Heart left ventricle (tissue), 16 donors: ENCODE measurements around the gene TPK1. TPM values are rescaled to one million over a fixed set of nuclear protein-coding genes. Genes with fewer than 3 reads are reported as not detected.

ENCODE experiments used
- ATAC-seq, 4 donors: fragments of 200-7000 bp; cut with Tn5 transposase; one replicate each; pipeline ENCODE4 v1.9.1; 2020 to 2022; ENCODE audit warnings: moderate library complexity in 4 of 4, mild to moderate bottlenecking in 3 of 4, moderate number of reproducible peaks in 1 of 4
- DNase-seq, 5 donors: peaks; one replicate each; pipeline ENCODE4 v3.0.0-alpha.2; 2020
- H3K27ac ChIP-seq, 12 donors: fragments of 200-600 bp; sonication (generic) in 4 of 12; one replicate each; pipeline versions ENCODE4 v1.5.0 to v1.8.0; 2016 to 2022; ENCODE audit warnings: mild to moderate bottlenecking in 2 of 12
- H3K27me3 ChIP-seq, 9 donors: fragments of 200-600 bp; sonication (generic) in 2 of 9; one replicate each; pipeline versions ENCODE4 v1.5.1 to v1.8.0; 2016 to 2022; ENCODE audit warnings: mild to moderate bottlenecking in 3 of 9
- H3K36me3 ChIP-seq, 9 donors: fragments of 200-600 bp; sonication (generic) in 2 of 9; one replicate each; pipeline versions ENCODE4 v1.5.0 to v1.8.0; 2018 to 2022; ENCODE audit warnings: mild to moderate bottlenecking in 2 of 9
- H3K4me1 ChIP-seq, 12 donors: fragments of 200-600 bp; sonication (generic) in 4 of 12; one replicate each; pipeline versions ENCODE4 v1.5.0 to v1.8.0; 2016 to 2022; ENCODE audit warnings: mild to moderate bottlenecking in 3 of 12
- H3K4me3 ChIP-seq, 12 donors: fragments of 200-600 bp; sonication (generic) in 4 of 12; one replicate each; pipeline versions ENCODE4 v1.5.0 to v1.8.0; 2017 to 2022; ENCODE audit warnings: mild to moderate bottlenecking in 9 of 12, moderate library complexity in 4 of 12
- H3K9me3 ChIP-seq, 12 donors: fragments of 200-600 bp; sonication (generic) in 4 of 12; one replicate each; pipeline versions ENCODE4 v1.5.0 to v1.8.0; 2016 to 2022; ENCODE audit warnings: mild to moderate bottlenecking in 1 of 12
- POLR2A ChIP-seq, 2 donors: fragments of 450-650 bp; IDR thresholded peaks; one replicate each; pipeline ENCODE4 v1.6.1; 2017; ENCODE audit warnings: antibody characterized with exemption in 2 of 2, mild to moderate bottlenecking in 2 of 2, moderate library complexity in 2 of 2
- WGBS, 4 donors: extraction: QIAGEN DNeasy Blood & Tissue Kit in 2 of 4; methylation state at CpG; one replicate each; pipeline versions ENCODE4 v1.1.5 to v1.1.7; 2013 to 2018; 5-methylcytosine and 5-hydroxymethylcytosine counted together
- intact Hi-C, 10 donors: fragments of 100-400 bp; cut with DNase I; formaldehyde crosslinking; loops; one replicate each; pipeline versions ENCODE4 v1.11.1 to v1.14.2; 2022
- polyA plus RNA-seq, 2 donors: library from polyadenylated mRNA; stranded (reverse); fragments of 200-250 nt; gene quantifications; one replicate each; pipeline ENCODE4 v1.2.3, GENCODE V29; 2013
- total RNA-seq, 9 donors: library from RNA; depleted of rRNA in 2 of 9; stranded (reverse); fragments of >200 nt in 2 of 9; fragmentation: NEBNext Ultra II Directional in 3 of 9; extraction: Animal tissue kit (Norgen Biotek cat#: 25700) in 3 of 9; gene quantifications; one replicate each; pipeline versions ENCODE4 v1.1.0 to v1.2.4, GENCODE V29; 2016 to 2023
- TF ChIP-seq, protein P1 (sequence below), 12 donors: fragments of 200-600 bp; sonication (generic) in 4 of 12; IDR thresholded peaks; one replicate each; pipeline versions ENCODE4 v1.5.0 to v1.8.0; 2018 to 2022; ENCODE audit warnings: antibody characterized with exemption in 12 of 12, mild to moderate bottlenecking in 5 of 12
- donor health status: ischemic (EF 13 %, LVEDD 7.1; RV severe dilation, severe dysfunction).
- donor health status: healthy with polysubstance abuse.
- donor health status: DM: no; HTN: yes; CAD: no.
- donor health status: DM: no; HTN: no; CAD: no.
- donor health status: ischemic (EF 25% LVEDD 6.9; RV normal size, moderate dysfunction).
- donor health status: ischemic (EF 25% LVEDD 5.7; RV mildly dilated, moderate dysfunction).
- donor health status: healthy.
- donor health status: DM: yes; HTN: yes; CAD: no.
- donor health status: ischemic (EF 35%, LVEDD 5.7; RV mildly dilated, moderate dysfunction).
- donor health status: nonischemic (EF 11% LVEDD 7.7; RV severe dilation, severe dysfunction).
- donor health status: DM: yes; HTN: yes; CAD: no.
- donor health status: PGD.
- donor health status: ischemic (EF 29% LVEDD 5.4; RV normal size, mild dysfunction).
- donor health status: nonischemic (EF 23%, LVEDD 6.1; RV moderate dilation, normal function).

Gene TPK1
- total and polyA plus RNA-seq, 11 donors, result 2.0 to 8.2 (median 5.0) TPM

DNA sequence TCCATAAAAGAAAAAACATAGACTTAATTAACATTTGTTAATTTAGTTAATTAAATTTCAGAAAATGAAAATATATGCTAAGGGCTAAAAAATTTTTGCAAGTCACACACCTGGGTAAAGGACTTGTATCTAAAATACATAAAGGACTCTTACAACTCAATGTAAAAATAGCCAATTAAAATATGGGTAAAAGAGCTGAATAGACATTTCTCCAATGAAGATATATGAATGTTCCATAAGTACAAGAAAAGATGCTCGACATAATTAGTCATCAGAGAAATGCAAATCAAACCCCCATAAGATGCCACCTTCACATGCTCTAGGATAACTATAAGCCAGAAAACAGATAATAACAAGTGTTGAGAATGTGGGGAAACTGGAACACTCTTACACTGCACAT, 288.0 kb downstream of the TPK1 start:
- no peaks in the 10 kb centered on the region for H3K27me3 ChIP-seq
- H3K4me1 ChIP-seq, result no peaks in the 10 kb centered on the region
- no peak for DNase-seq
- H3K27ac ChIP-seq, result no peak overlapping the region
- intact Hi-C loops, result no loop called here
- WGBS, 4 donors, result 82 to 95% (median 87%) methylated on average over 1 of the region's 1 CpG
- peaks cover 0 to 3% (median 0%) of the 10 kb centered on the region in 9 donors for H3K36me3 ChIP-seq
- no peaks in the 10 kb centered on the region for H3K9me3 ChIP-seq
- no peak for ATAC-seq
- no peak overlapping the region for H3K4me3 ChIP-seq
- TF ChIP-seq, protein P1, sequence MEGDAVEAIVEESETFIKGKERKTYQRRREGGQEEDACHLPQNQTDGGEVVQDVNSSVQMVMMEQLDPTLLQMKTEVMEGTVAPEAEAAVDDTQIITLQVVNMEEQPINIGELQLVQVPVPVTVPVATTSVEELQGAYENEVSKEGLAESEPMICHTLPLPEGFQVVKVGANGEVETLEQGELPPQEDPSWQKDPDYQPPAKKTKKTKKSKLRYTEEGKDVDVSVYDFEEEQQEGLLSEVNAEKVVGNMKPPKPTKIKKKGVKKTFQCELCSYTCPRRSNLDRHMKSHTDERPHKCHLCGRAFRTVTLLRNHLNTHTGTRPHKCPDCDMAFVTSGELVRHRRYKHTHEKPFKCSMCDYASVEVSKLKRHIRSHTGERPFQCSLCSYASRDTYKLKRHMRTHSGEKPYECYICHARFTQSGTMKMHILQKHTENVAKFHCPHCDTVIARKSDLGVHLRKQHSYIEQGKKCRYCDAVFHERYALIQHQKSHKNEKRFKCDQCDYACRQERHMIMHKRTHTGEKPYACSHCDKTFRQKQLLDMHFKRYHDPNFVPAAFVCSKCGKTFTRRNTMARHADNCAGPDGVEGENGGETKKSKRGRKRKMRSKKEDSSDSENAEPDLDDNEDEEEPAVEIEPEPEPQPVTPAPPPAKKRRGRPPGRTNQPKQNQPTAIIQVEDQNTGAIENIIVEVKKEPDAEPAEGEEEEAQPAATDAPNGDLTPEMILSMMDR (IDR thresholded peaks at IDR 0.05), result no peak
- no peak for TF ChIP-seq POLR2A (IDR thresholded peaks at IDR 0.05)

DNA sequence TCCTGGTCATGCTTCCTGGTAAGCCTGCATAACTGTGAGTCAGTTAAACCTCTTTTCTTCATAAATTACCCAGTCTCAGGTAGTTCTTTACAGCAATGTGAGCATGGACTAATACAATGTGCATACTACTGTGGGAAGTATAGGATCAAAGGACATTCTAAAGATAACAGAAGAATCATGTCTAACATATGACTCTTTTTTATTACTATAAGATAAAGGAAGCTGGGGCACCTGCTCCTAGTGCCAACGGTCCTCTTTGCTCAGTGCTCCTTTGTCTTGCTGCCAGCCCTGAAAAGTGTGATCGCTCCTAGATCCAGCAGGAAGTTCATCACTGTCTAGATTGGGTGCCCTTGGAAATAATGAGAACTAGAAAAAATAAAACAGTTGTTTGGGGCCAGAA, 289.1 kb downstream of the TPK1 start:
- WGBS, 4 donors, result 80 to 89% (median 81%) methylated on average over 2 of the region's 2 CpGs
- H3K27ac ChIP-seq, result no peak overlapping the region
- TF ChIP-seq, protein P1 (IDR thresholded peaks at IDR 0.05), result no peak
- no peak for TF ChIP-seq POLR2A (IDR thresholded peaks at IDR 0.05)

DNA sequence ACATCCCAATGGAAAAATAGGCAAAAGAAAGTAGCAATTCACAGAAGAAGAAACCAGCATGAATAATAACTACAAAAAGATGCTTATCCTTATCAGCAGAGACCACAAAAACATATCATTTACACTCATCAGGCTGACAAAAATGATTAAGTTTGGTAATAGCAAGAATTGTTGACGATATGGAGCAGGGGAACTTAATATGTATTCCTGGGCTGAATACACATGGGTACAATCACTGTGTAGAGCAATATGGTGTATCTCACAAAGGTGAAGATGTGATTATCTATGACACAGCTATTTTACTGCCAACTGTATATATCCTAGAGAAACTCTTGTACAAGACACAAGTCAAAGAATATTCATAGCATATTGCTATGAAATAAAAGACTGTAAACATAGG, 290.5 kb downstream of the TPK1 start:
- ATAC-seq, result no peak
- H3K36me3 ChIP-seq, result peaks cover 0 to 3% (median 0%) of the 10 kb centered on the region in 9 donors
- intact Hi-C loops, result no loop called here
- no peaks in the 10 kb centered on the region for H3K9me3 ChIP-seq
- TF ChIP-seq POLR2A (IDR thresholded peaks at IDR 0.05), result no peak
- TF ChIP-seq, protein P1 (IDR thresholded peaks at IDR 0.05), result no peak
- H3K27me3 ChIP-seq, result no peaks in the 10 kb centered on the region
- no peak overlapping the region for H3K27ac ChIP-seq
- no peak overlapping the region for H3K4me3 ChIP-seq
- 71 to 80% (median 76%) methylated on average over 1 of the region's 1 CpG for WGBS, 4 donors
- no peak for DNase-seq
- no peaks in the 10 kb centered on the region for H3K4me1 ChIP-seq

More for the DNA sequence above, 289.1 kb downstream of the TPK1 start:
- Histone ChIP-seq H3K4me1 (no peaks in the 10 kb centered on the region), H3K27me3 (no peaks in the 10 kb centered on the region), H3K9me3 (no peaks in the 10 kb centered on the region), H3K4me3 (no peak overlapping the region), H3K36me3 (peaks cover 0 to 3% (median 0%) of the 10 kb centered on the region in 9 donors)
- DNase-seq (no peak), ATAC-seq (no peak)
- intact Hi-C loops, result no loop called here

DNA sequence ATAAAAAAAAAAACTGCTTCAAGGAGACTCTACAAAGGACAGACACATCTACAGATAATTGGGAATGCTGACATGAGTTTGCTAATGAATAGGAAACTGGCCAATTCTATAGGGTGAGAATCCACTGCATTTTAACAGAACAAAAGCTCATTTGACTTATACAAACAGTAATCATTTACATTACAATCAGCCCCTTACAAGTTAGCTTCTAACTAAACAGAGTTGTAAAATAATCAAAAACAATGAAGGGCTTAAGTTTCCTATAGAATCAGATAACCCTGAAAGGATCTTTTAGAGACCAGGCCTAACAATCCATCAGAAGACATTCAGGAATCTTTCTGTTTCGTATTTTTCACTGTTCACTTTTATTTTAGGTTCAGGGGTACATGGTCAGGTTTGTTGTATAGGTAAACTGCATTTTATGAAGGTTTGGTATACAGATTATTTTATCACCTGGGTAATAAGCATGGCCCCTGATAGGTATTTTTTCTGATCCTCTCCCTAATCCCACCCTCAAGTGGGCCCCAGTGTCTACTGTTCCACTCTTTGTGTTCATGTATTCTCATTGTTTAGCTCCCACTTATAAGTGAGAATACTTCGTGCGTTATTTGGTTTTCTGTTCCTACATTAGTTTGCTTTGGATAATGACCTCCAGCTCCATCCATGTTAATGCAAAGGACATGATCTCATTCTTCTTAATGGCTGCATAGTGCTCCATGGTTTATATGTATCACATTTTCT, 301.0 kb downstream of the TPK1 start:
- H3K4me1 ChIP-seq, result no peaks in the 10 kb centered on the region
- H3K36me3 ChIP-seq, result no peaks in the 10 kb centered on the region
- no peak overlapping the region for H3K4me3 ChIP-seq
- H3K27ac ChIP-seq, result no peak overlapping the region
- H3K9me3 ChIP-seq, result peaks cover 0 to 43% (median 2%) of the 10 kb centered on the region in 12 donors
- no peak for ATAC-seq
- 76 to 92% (median 90%) methylated on average over 3 of the region's 3 CpGs for WGBS, 4 donors
- no peaks in the 10 kb centered on the region for H3K27me3 ChIP-seq
- no peak for DNase-seq
- intact Hi-C loops, result no loop called here
- TF ChIP-seq, protein P1 (IDR thresholded peaks at IDR 0.05), result no peak
- no peak for TF ChIP-seq POLR2A (IDR thresholded peaks at IDR 0.05)
